ENCODE measurements around the gene RNF149.

Gene RNF149

GRCh38 chr2:101351207-101351606 is 42.7 kb upstream of the RNF149 start:
- Histone ChIP-seq H3K36me3 (ENCODE audit: low read length) (no peaks in the 10 kb centered on the region), H3K27ac (ENCODE audit: low read depth, low read length) (no peak overlapping the region), H3K9me3 (ENCODE audit: insufficient read depth, low read length) (no peaks in the 10 kb centered on the region), H3K27me3 (ENCODE audit: low read length) (no peaks in the 10 kb centered on the region), H3K4me3 (ENCODE audit: insufficient read depth, low read length, poor library complexity, severe bottlenecking) (no peak overlapping the region), H4K20me1 (ENCODE audit: low read depth, low read length) (no peaks in the 10 kb centered on the region), H3K9ac (ENCODE audit: low read length) (no peak overlapping the region), H3K4me2 (ENCODE audit: low read depth, low read length, poor library complexity, severe bottlenecking) (no peak overlapping the region), H3K79me2 (ENCODE audit: insufficient read depth, low read length) (no peaks in the 10 kb centered on the region), H3K9me2 (replicated peaks; ENCODE audit: insufficient read depth, low read length) (no peaks in the 10 kb centered on the region), H2AFZ (ENCODE audit: low read depth, low read length, severe bottlenecking) (no peak overlapping the region), H3F3A (ENCODE audit: insufficient read depth) (no peaks in the 10 kb centered on the region)
- no peak for TF ChIP-seq CTCF (IDR thresholded peaks at IDR 0.05; ENCODE audit: insufficient read depth, low read length, poor library complexity, severe bottlenecking)
- no peak for TF ChIP-seq EZH2phosphoT487 (conservative IDR thresholded peaks at IDR 0.05; ENCODE audit: low read length)

GRCh38 chr2:101349893-101350662 is 41.6 kb upstream of the RNF149 start:
- Histone ChIP-seq H3K27me3 (ENCODE audit: low read length) (no peaks in the 10 kb centered on the region), H2AFZ (ENCODE audit: low read depth, low read length, severe bottlenecking) (no peak overlapping the region), H3K27ac (ENCODE audit: low read depth, low read length) (no peak overlapping the region), H3K9ac (ENCODE audit: low read length) (no peak overlapping the region), H3K79me2 (ENCODE audit: insufficient read depth, low read length) (no peaks in the 10 kb centered on the region), H3K4me3 (ENCODE audit: insufficient read depth, low read length, poor library complexity, severe bottlenecking) (no peak overlapping the region), H3K36me3 (ENCODE audit: low read length) (no peaks in the 10 kb centered on the region), H3K9me3 (ENCODE audit: insufficient read depth, low read length) (no peaks in the 10 kb centered on the region), H3K4me2 (ENCODE audit: low read depth, low read length, poor library complexity, severe bottlenecking) (no peak overlapping the region), H3K9me2 (replicated peaks; ENCODE audit: insufficient read depth, low read length) (no peaks in the 10 kb centered on the region), H3F3A (ENCODE audit: insufficient read depth) (no peaks in the 10 kb centered on the region), H4K20me1 (ENCODE audit: low read depth, low read length) (no peaks in the 10 kb centered on the region)
- TF ChIP-seq EZH2phosphoT487 (conservative IDR thresholded peaks at IDR 0.05; ENCODE audit: low read length) (no peak), CTCF (IDR thresholded peaks at IDR 0.05; ENCODE audit: insufficient read depth, low read length, poor library complexity, severe bottlenecking) (no peak)

- H3K4me3 ChIP-seq (ENCODE audit: insufficient read depth, low read length, poor library complexity, severe bottlenecking), result no peak overlapping the region
- no peak overlapping the region for H3K4me2 ChIP-seq (ENCODE audit: low read depth, low read length, poor library complexity, severe bottlenecking)
- no peaks in the 10 kb centered on the region for H4K20me1 ChIP-seq (ENCODE audit: low read depth, low read length)
- no peaks in the 10 kb centered on the region for H3K36me3 ChIP-seq (ENCODE audit: low read length)
- H3K9me3 ChIP-seq (ENCODE audit: insufficient read depth, low read length), result no peaks in the 10 kb centered on the region
- no peak overlapping the region for H3K27ac ChIP-seq (ENCODE audit: low read depth, low read length)
- H3K79me2 ChIP-seq (ENCODE audit: insufficient read depth, low read length), result no peaks in the 10 kb centered on the region
- no peaks in the 10 kb centered on the region for H3K27me3 ChIP-seq (ENCODE audit: low read length)
- H2AFZ ChIP-seq (ENCODE audit: low read depth, low read length, severe bottlenecking), result no peak overlapping the region
- TF ChIP-seq EZH2phosphoT487 (conservative IDR thresholded peaks at IDR 0.05; ENCODE audit: low read length) (no peak), CTCF (IDR thresholded peaks at IDR 0.05; ENCODE audit: insufficient read depth, low read length, poor library complexity, severe bottlenecking) (no peak)
- no peak overlapping the region for H3K9ac ChIP-seq (ENCODE audit: low read length)
- no peaks in the 10 kb centered on the region for H3F3A ChIP-seq (ENCODE audit: insufficient read depth)
- H3K9me2 ChIP-seq (replicated peaks; ENCODE audit: insufficient read depth, low read length), result no peaks in the 10 kb centered on the region
Measured at GRCh38 chr2:101348883-101349282, 40.4 kb upstream of the RNF149 start.
